Peyer's patch (tissue), 4 donors: ENCODE data around the gene GPR84. TPM values are rescaled to one million over a fixed set of nuclear protein-coding genes. Genes with fewer than 3 reads are reported as not detected.
"Not testable (repeated sequence)": the region's sequence is repeated elsewhere in the genome, so short reads cannot be mapped to it uniquely, and the experiment has no call there.

Source experiments
- DNase-seq, 3 donors: peaks; one replicate each; pipeline ENCODE4 v3.0.0-alpha.2; 2017 to 2019
- H3K27ac ChIP-seq, 4 donors: fragments of 200-600 bp; sonication (generic); one replicate each; pipeline ENCODE4 v1.5.1; 2016 to 2019
- H3K27me3 ChIP-seq, 2 donors: fragments of 200-600 bp; sonication (generic); one replicate each; pipeline ENCODE4 v1.5.1; 2019
- H3K36me3 ChIP-seq, 3 donors: fragments of 200-600 bp; sonication (generic); one replicate each; pipeline ENCODE4 v1.5.1; 2016 to 2019
- H3K4me1 ChIP-seq, 4 donors: fragments of 200-600 bp; sonication (generic); one replicate each; pipeline ENCODE4 v1.5.1; 2016 to 2019
- H3K4me3 ChIP-seq, 4 donors: fragments of 200-600 bp; sonication (generic); 1 replicate in 3 of 4; 2 replicates in 1 of 4; pipeline ENCODE4 v1.5.1; 2016 to 2019; ENCODE audit warnings: mild to moderate bottlenecking in 1 of 4
- H3K9me3 ChIP-seq, 4 donors: fragments of 200-600 bp; sonication (generic); one replicate each; pipeline ENCODE4 v1.5.1; 2016 to 2019; ENCODE audit warnings: mild to moderate bottlenecking in 1 of 4
- CTCF ChIP-seq, 6 experiments: fragments of 450-650 bp in 4 of 6; fragments of 200-600 bp in 2 of 6; sonication (generic) in 1 of 6; IDR thresholded peaks; one replicate each; pipeline ENCODE4 v1.5.1; 2017 to 2019; ENCODE audit warnings: antibody characterized with exemption in 6 of 6, mild to moderate bottlenecking in 3 of 6, moderate library complexity in 1 of 6
- POLR2A ChIP-seq, 2 donors: fragments of 450-650 bp; IDR thresholded peaks; one replicate each; pipeline ENCODE4 v1.5.1; 2017; ENCODE audit warnings: antibody characterized with exemption in 2 of 2, mild to moderate bottlenecking in 2 of 2, moderate library complexity in 2 of 2
- total RNA-seq, 4 donors: library from RNA; depleted of rRNA; stranded (reverse); fragments of >200 nt; gene quantifications; one replicate each; pipeline ENCODE4 v1.1.0, GENCODE V29; 2016

GPR84 gene
- total RNA-seq, 4 donors from 2014 or later, result not detected

DNA sequence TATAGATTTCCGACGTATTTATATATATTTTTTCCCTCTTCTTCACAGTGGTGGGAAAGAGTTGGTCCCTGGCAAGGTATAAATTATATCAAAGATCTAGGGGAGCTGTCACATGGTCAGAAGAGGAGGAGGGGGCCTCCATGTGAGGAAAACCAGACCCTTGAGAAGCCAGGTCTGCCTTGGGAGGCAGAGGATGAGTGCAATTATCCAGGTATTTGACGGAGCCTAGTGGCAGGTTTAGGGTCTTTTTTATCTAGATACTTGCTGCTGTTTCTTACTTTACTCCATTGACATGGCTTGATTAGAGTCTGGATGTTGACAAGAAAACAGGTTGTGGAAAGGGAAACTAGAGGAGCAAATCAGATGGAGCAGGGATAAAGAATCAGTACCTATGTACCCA lies 33.8 kb downstream of the GPR84 start:
- no peak overlapping the region for H3K4me3 ChIP-seq
- H3K9me3 ChIP-seq, result no peaks in the 10 kb centered on the region
- H3K27ac ChIP-seq, result no peak overlapping the region
- no peak for DNase-seq
- no peaks in the 10 kb centered on the region for H3K27me3 ChIP-seq
- peaks cover 0 to 5% (median 0%) of the 10 kb centered on the region in 3 donors for H3K36me3 ChIP-seq
- H3K4me1 ChIP-seq, result peaks cover 0 to 61% (median 7%) of the 10 kb centered on the region in 4 donors
- no peak for TF ChIP-seq CTCF (IDR thresholded peaks at IDR 0.05)
- no peak for TF ChIP-seq POLR2A (IDR thresholded peaks at IDR 0.05)

- Histone ChIP-seq H3K9me3 (no peaks in the 10 kb centered on the region), H3K27me3 (no peaks in the 10 kb centered on the region), H3K27ac (no peak overlapping the region), H3K4me1 (peaks cover 0 to 60% (median 7%) of the 10 kb centered on the region in 4 donors), H3K36me3 (peaks cover 0 to 5% (median 0%) of the 10 kb centered on the region in 3 donors), H3K4me3 (no peak overlapping the region)
- TF ChIP-seq CTCF (IDR thresholded peaks at IDR 0.05), result no peak
- no peak for TF ChIP-seq POLR2A (IDR thresholded peaks at IDR 0.05)
- DNase-seq, result no peak
Observed at GRCh38 chr12:54329759-54330158, 34.5 kb downstream of the GPR84 start.

DNA sequence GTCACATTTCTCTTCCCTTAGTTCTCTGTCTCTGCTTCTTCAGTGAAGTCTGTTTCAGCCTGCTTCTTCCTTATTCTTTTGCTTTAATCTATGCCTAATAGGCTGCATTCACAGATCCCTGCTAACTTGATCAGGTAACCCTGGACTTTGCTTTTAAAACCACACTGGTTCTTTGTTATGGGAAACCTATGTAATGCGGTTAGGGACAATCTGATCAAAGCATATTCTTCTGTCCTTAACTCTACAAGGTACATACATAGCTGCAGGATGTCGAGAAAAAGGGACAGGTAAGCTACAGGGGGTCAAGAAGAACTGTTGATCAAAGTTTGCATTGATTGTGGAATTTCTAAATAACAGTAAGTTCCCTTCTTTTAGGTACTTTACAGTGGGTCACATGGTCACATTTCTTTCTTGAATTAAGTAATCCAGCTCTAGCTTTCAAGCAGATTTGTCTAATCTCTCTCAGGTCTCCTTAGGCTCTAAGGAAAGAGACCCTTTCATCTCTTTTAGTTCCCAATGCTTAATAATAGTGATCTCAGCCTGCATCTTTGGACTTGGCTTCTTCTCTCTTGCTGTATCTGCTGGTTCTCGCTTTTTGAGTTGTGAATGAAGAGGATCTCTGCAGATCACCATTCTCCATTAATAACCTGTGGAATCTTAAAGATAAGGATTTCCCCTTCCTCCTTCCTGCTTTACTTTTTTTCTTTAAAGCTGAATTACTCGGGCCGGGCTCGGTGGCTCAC lies 35.5 kb downstream of the GPR84 start:
- Histone ChIP-seq H3K4me3 (no peak overlapping the region), H3K9me3 (no peaks in the 10 kb centered on the region), H3K36me3 (peaks cover 0 to 5% (median 0%) of the 10 kb centered on the region in 3 donors), H3K27me3 (no peaks in the 10 kb centered on the region), H3K4me1 (peaks cover 0 to 59% (median 7%) of the 10 kb centered on the region in 4 donors), H3K27ac (peak overlapping the region in 2 of 4 donors; percentile 4 to 43)
- TF ChIP-seq POLR2A (IDR thresholded peaks at IDR 0.05), result no peak
- no peak for TF ChIP-seq CTCF (IDR thresholded peaks at IDR 0.05)
- no peak for DNase-seq

DNA sequence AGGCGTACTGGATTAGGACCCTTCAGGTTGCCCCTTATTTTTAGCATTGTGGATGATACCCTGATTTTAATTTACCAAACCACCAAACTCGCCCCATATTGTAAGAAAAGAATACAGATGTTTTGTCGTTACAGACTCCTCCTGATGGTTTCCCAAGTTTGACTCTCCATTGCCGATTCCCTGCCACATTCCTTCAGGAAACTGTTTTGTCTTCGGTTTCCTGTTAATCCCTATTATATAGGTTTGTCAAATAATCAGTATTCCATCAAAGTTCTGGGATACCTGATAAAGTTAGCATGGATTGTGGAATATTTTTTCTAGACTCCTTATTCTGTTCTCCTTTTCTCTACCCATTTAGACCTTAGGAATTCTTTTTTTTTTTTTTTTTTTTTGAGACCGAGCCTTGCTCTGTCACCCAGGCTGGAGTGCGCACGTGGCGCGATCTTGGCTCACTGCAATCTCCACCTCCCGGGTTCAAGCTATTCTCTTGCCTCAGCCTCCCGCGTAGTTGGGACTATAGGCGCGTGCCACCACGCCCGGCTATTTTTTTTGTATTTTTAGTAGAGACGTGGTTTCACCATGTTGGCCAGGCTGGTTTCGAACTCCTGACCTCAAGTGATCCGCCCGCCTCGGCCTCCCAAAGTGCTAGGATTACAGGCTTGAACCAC lies 38.7 kb downstream of the GPR84 start:
- peak overlapping the region; percentile 49 to 83 (median 66) for H3K4me3 ChIP-seq
- peaks cover 0 to 52% (median 7%) of the 10 kb centered on the region in 4 donors for H3K4me1 ChIP-seq
- H3K9me3 ChIP-seq, H3K36me3 ChIP-seq, H3K27me3 ChIP-seq, DNase-seq: not testable (repeated sequence)
- H3K27ac ChIP-seq, result peak overlapping the region; percentile 70 to 91 (median 80)

DNA sequence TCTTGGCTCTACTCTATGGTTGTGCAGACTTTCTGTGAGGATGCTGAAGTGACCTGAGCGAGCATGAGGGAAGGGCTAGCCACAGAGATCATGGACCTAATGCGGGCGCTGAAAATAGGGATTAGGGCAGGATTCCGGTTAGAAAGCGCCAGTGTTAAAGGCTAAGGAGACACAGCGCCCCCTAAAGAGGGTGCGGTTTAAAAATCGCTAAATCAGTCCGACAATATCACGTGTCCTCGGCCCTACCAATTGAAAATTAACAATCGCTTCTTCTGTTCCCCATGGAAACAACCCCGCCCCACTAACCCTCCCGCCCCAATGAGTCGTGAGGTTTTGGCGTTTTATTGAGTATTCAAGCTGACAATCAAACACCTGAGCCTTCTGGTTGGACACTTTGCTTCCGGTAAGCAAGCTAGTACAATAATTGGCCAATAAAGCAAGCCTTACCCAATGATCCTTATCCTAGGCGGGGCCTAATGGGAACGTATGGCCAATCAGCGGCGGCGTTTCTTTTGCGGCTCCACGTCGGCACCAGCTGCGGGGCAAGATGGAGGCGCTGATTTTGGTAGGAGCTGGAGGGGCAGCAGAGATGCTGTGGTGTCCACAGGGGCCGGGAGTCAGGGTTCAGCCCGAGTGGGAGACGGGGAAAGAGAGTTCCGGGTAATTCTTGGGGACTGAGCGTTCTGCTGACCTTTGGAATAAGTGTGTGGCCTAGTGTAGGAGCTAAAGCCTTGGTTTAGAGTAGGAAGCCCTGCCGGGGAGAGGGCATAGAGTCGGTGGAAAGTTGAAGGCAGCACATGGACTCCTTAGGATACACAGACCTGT lies 39.5 kb downstream of the GPR84 start, which contains the start of gene COPZ1:
Gene COPZ1, plus strand, starts transcription at position 515 of the 825 bp plus-strand sequence. Its CDS starts 33 bp downstream, at position 548.
- DNase-seq, result peak; percentile 94 to 98 (median 94)
- H3K27me3 ChIP-seq, result no peaks in the 10 kb centered on the region
- TF ChIP-seq POLR2A (IDR thresholded peaks at IDR 0.05) (peak; percentile 33 to 79), CTCF (IDR thresholded peaks at IDR 0.05) (peak; percentile 70 to 81 (median 77))
- H3K4me1 ChIP-seq, result peaks cover 0 to 44% (median 7%) of the 10 kb centered on the region in 4 donors
- H3K4me3 ChIP-seq, result peak within 1 kb of the TSS; percentile 49 to 83 (median 66)
- peaks cover 0 to 5% (median 0%) of the 10 kb centered on the region in 3 donors for H3K36me3 ChIP-seq
- H3K27ac ChIP-seq, result peak within 1 kb of the TSS; percentile 70 to 91 (median 80)
- no peaks in the 10 kb centered on the region for H3K9me3 ChIP-seq
